Uterus (tissue), 2 donors: ENCODE data around the gene RAB3C.

Source experiments
- POLR2A ChIP-seq, 2 donors: fragments of 450-650 bp; IDR thresholded peaks; one replicate each; pipeline ENCODE4 v1.6.1; 2016; ENCODE audit warnings: antibody characterized with exemption in 2 of 2, mild to moderate bottlenecking in 1 of 2, moderate library complexity in 1 of 2
- TF ChIP-seq, protein P1 (sequence below), 4 experiments: fragments of 200-600 bp in 2 of 4; fragments of 450-650 bp in 2 of 4; sonication (generic) in 2 of 4; IDR thresholded peaks; one replicate each; pipeline ENCODE4 v1.5.1; 2016 to 2019; ENCODE audit warnings: antibody characterized with exemption in 4 of 4, mild to moderate bottlenecking in 2 of 4, moderate library complexity in 1 of 4

DNA sequence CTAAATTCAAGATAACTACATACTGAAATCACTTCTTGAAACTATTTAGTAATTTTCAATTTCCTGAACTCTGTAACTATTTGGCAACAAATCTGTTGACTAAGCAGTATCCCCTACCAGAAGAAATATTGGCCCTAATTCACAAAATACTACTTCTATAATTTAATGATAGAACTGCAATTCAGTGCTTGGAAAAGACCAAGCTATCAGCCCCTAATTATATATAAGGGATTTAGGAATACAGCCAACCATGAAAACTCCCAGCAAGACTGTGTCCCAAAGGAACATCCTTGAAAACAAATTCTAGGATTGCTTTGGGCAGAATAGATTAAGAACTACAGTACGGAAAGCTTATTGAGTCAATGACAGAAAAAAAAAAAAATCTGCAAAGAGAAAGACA lies 169.2 kb downstream of the RAB3C start:
- TF ChIP-seq, protein P1, sequence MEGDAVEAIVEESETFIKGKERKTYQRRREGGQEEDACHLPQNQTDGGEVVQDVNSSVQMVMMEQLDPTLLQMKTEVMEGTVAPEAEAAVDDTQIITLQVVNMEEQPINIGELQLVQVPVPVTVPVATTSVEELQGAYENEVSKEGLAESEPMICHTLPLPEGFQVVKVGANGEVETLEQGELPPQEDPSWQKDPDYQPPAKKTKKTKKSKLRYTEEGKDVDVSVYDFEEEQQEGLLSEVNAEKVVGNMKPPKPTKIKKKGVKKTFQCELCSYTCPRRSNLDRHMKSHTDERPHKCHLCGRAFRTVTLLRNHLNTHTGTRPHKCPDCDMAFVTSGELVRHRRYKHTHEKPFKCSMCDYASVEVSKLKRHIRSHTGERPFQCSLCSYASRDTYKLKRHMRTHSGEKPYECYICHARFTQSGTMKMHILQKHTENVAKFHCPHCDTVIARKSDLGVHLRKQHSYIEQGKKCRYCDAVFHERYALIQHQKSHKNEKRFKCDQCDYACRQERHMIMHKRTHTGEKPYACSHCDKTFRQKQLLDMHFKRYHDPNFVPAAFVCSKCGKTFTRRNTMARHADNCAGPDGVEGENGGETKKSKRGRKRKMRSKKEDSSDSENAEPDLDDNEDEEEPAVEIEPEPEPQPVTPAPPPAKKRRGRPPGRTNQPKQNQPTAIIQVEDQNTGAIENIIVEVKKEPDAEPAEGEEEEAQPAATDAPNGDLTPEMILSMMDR (IDR thresholded peaks at IDR 0.05): no peak
- TF ChIP-seq POLR2A (IDR thresholded peaks at IDR 0.05): no peak
